ENCODE data around the gene GLRX.

The GLRX gene

DNA sequence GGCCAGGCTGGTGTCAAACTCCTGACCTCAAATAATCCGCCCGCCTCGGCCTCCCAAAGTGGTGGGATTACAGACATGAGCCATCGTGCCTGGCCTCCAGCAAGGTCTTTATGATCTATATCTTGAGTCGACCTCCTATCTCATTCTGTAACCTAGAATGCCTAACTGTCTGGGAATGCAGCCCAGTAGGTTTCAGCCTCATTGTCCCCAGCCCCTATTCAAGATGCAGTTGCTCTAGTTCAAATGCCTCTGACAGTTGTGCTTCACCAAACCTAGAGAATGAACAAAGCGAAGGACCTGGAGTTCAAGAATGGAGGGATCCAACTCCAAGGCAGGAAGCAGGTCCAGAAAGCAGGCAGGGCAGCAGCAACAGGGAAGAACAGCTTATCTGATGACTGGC lies 30.8 kb downstream of the GLRX start:
- Histone ChIP-seq H3K9me3 (ENCODE audit: control insufficient read depth, insufficient read depth, low read depth, low read length) (no peaks in the 10 kb centered on the region), H3K36me3 (ENCODE audit: control insufficient read depth, insufficient read depth, low read length) (no peaks in the 10 kb centered on the region; the same call in 1 of the 2 replicates), H3K4me3 (ENCODE audit: low read depth, low read length) (no peak overlapping the region), H3K27me3 (ENCODE audit: control insufficient read depth, insufficient read depth, low read length) (no peaks in the 10 kb centered on the region), H3K27ac (ENCODE audit: low read depth, low read length) (no peak overlapping the region; the same call in 1 of the 2 replicates), H3K4me1 (ENCODE audit: control insufficient read depth, insufficient read depth, low read length) (peaks cover 4% of the 10 kb centered on the region; the same call in 1 of the 2 replicates), H3K9ac (ENCODE audit: low read length) (no peak overlapping the region)

- Histone ChIP-seq H3K9ac (ENCODE audit: low read length) (no peak overlapping the region), H3K36me3 (ENCODE audit: control insufficient read depth, insufficient read depth, low read length) (peaks cover 2% of the 10 kb centered on the region; the same call in 1 of the 2 replicates), H3K27me3 (ENCODE audit: control insufficient read depth, insufficient read depth, low read length) (no peaks in the 10 kb centered on the region), H3K4me3 (ENCODE audit: low read depth, low read length) (no peak overlapping the region), H3K4me1 (ENCODE audit: control insufficient read depth, insufficient read depth, low read length) (no peaks in the 10 kb centered on the region; the same call in 1 of the 2 replicates), H3K9me3 (ENCODE audit: control insufficient read depth, insufficient read depth, low read depth, low read length) (no peaks in the 10 kb centered on the region), H3K27ac (ENCODE audit: low read depth, low read length) (no peak overlapping the region)
These were observed 34.0 kb downstream of the GLRX start for GRCh38 chr5:95788493-95788892.

DNA sequence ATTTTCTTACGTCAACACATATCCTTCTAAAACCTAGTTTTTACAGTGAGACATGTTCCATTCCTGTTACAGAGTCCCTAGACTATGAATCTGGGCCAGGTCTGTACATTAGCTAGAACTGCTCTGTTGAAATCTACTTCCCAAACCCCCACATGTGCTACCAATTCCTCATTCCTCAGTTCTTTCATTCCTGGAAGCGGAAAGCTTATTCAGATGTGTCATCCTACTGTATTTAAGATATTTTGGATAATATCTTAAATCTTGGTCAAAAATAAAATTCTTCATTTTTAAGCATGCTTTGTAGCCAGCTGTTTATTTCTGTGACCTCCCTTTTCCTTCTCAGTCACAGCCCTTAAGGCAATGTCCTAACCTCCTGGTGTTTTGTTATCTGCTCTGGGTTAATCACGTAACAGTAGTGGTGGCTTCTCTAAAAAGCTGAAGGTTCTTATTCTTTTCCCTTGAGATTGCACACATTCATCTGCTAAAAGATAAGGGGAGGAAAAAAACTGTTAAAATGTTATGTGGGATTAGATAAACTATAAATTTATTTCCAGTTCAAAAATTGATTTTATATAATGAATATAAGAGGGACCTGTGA lies 35.6 kb downstream of the GLRX start:
- Histone ChIP-seq H3K4me3 (ENCODE audit: low read depth, low read length) (no peak overlapping the region), H3K27me3 (ENCODE audit: control insufficient read depth, insufficient read depth, low read length) (no peaks in the 10 kb centered on the region), H3K9me3 (ENCODE audit: control insufficient read depth, insufficient read depth, low read depth, low read length) (no peaks in the 10 kb centered on the region), H3K9ac (ENCODE audit: low read length) (no peak overlapping the region), H3K27ac (ENCODE audit: low read depth, low read length) (no peak overlapping the region), H3K4me1 (ENCODE audit: control insufficient read depth, insufficient read depth, low read length) (no peaks in the 10 kb centered on the region; the same call in 1 of the 2 replicates), H3K36me3 (ENCODE audit: control insufficient read depth, insufficient read depth, low read length) (peaks cover 2% of the 10 kb centered on the region; the same call in 1 of the 2 replicates)

DNA sequence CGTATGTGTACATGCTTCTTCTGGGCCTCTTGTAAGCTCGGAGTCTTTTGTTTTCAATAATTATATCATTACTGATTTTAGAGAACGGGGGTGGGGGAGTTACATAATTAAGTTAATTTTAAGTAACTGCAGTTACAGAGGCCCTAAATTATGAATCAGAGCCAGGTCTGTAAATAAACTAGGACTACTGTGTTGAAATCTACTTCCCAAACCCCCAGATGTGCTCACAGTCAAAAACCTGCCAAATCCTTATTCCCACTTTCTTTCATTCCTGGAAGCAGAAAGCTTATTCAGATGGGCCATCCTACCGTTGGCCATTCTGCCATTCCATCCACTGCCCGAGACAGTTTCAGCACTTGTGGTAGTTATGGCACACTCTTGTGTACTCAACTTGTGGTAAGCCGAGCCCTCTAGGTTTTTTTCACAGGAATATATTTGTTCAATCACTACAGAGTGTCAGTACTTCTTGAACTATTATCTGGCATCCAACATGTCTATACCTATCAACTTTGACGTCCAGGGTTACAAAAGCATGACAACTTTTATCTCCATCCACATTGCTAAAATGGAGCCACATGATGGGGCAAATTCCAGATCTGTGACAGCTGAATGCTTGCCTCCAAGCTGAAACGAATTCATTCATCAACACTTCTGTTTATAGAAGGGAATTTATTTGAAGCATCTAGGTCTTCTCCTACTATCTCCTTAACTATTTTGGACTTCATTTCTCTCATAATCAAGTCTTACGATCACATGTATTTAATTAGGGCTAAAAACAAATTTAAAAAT lies 37.8 kb downstream of the GLRX start:
- Histone ChIP-seq H3K9ac (ENCODE audit: low read length) (no peak overlapping the region), H3K4me3 (ENCODE audit: low read depth, low read length) (no peak overlapping the region), H3K36me3 (ENCODE audit: control insufficient read depth, insufficient read depth, low read length) (peaks cover 2% of the 10 kb centered on the region; the same call in 1 of the 2 replicates), H3K27me3 (ENCODE audit: control insufficient read depth, insufficient read depth, low read length) (no peaks in the 10 kb centered on the region), H3K27ac (ENCODE audit: low read depth, low read length) (no peak overlapping the region), H3K4me1 (ENCODE audit: control insufficient read depth, insufficient read depth, low read length) (no peaks in the 10 kb centered on the region; the same call in 1 of the 2 replicates), H3K9me3 (ENCODE audit: control insufficient read depth, insufficient read depth, low read depth, low read length) (no peaks in the 10 kb centered on the region)

DNA sequence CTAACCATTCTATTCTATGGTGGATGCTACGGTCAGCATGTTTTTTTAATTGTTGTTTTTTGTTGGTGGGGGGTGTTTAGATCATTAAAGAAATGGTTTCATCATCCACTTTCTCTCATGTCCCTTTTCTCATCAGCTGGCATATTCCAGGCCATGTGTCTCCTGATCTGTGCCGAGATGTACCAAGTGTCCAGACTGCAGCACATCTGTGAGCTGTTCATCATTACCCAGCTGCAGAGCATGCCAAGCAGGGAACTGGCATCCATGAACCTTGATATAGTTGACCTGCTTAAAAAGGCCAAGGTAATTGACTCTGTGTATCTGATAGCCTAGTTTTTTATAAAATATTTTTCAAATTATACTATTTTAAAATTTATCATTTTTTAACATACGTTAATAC lies 38.9 kb downstream of the GLRX start:
- Histone ChIP-seq H3K4me3 (ENCODE audit: low read depth, low read length) (no peak overlapping the region), H3K9ac (ENCODE audit: low read length) (no peak overlapping the region), H3K27me3 (ENCODE audit: control insufficient read depth, insufficient read depth, low read length) (no peaks in the 10 kb centered on the region), H3K4me1 (ENCODE audit: control insufficient read depth, insufficient read depth, low read length) (peaks cover 3% of the 10 kb centered on the region; the same call in 1 of the 2 replicates), H3K36me3 (ENCODE audit: control insufficient read depth, insufficient read depth, low read length) (peaks cover 2% of the 10 kb centered on the region; the same call in 1 of the 2 replicates), H3K9me3 (ENCODE audit: control insufficient read depth, insufficient read depth, low read depth, low read length) (no peaks in the 10 kb centered on the region), H3K27ac (ENCODE audit: low read depth, low read length) (no peak overlapping the region)

GRCh38 chr5:95782181-95782580 lies 40.3 kb downstream of the GLRX start:
- H3K9me3 ChIP-seq (ENCODE audit: control insufficient read depth, insufficient read depth, low read depth, low read length), result no peaks in the 10 kb centered on the region
- peaks cover 2% of the 10 kb centered on the region; the same call in 1 of the 2 replicates for H3K36me3 ChIP-seq (ENCODE audit: control insufficient read depth, insufficient read depth, low read length)
- no peaks in the 10 kb centered on the region for H3K27me3 ChIP-seq (ENCODE audit: control insufficient read depth, insufficient read depth, low read length)
- no peak overlapping the region for H3K9ac ChIP-seq (ENCODE audit: low read length)
- H3K4me1 ChIP-seq (ENCODE audit: control insufficient read depth, insufficient read depth, low read length), result peaks cover 3% of the 10 kb centered on the region; the same call in 1 of the 2 replicates
- no peak overlapping the region for H3K27ac ChIP-seq (ENCODE audit: low read depth, low read length)
- H3K4me3 ChIP-seq (ENCODE audit: low read depth, low read length), result no peak overlapping the region

- Histone ChIP-seq H3K9ac (ENCODE audit: low read length) (no peak overlapping the region), H3K4me1 (ENCODE audit: control insufficient read depth, insufficient read depth, low read length) (peaks cover 3% of the 10 kb centered on the region; the same call in 1 of the 2 replicates), H3K27ac (ENCODE audit: low read depth, low read length) (no peak overlapping the region), H3K27me3 (ENCODE audit: control insufficient read depth, insufficient read depth, low read length) (no peaks in the 10 kb centered on the region), H3K9me3 (ENCODE audit: control insufficient read depth, insufficient read depth, low read depth, low read length) (no peaks in the 10 kb centered on the region), H3K4me3 (ENCODE audit: low read depth, low read length) (no peak overlapping the region), H3K36me3 (ENCODE audit: control insufficient read depth, insufficient read depth, low read length) (peaks cover 2% of the 10 kb centered on the region; the same call in 1 of the 2 replicates)
These were observed 41.4 kb downstream of the GLRX start for GRCh38 chr5:95781101-95781583.

GRCh38 chr5:95780597-95780996 lies 41.9 kb downstream of the GLRX start:
- Histone ChIP-seq H3K36me3 (ENCODE audit: control insufficient read depth, insufficient read depth, low read length) (peaks cover 2% of the 10 kb centered on the region; the same call in 1 of the 2 replicates), H3K27me3 (ENCODE audit: control insufficient read depth, insufficient read depth, low read length) (no peaks in the 10 kb centered on the region)

DNA sequence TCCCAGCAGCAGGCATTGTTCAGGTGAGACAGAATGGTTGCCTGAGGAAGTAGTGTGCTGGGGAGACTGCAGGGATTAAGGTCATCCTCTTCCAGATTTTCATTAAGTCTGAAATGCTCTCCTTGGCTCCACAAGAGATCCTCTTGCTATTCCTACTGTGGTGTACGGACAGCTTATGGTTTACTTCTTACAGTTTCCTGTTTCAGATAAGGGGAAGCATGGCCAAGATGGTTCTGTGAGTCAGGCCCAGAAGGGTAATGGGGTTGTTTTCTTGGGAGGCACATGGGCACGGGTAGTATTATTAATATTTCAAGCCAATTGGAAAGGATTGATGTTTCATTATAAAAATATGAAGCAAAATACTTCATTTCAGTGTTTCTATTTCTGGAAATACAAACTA lies 42.9 kb downstream of the GLRX start:
- H3K27ac ChIP-seq (ENCODE audit: low read depth, low read length), result no peak overlapping the region
- H3K4me3 ChIP-seq (ENCODE audit: low read depth, low read length), result no peak overlapping the region
- H3K9ac ChIP-seq (ENCODE audit: low read length), result no peak overlapping the region
- H3K36me3 ChIP-seq (ENCODE audit: control insufficient read depth, insufficient read depth, low read length), result peaks cover 2% of the 10 kb centered on the region; the same call in 1 of the 2 replicates
- H3K27me3 ChIP-seq (ENCODE audit: control insufficient read depth, insufficient read depth, low read length), result no peaks in the 10 kb centered on the region
- peaks cover 3% of the 10 kb centered on the region; the same call in 1 of the 2 replicates for H3K4me1 ChIP-seq (ENCODE audit: control insufficient read depth, insufficient read depth, low read length)
- H3K9me3 ChIP-seq (ENCODE audit: control insufficient read depth, insufficient read depth, low read depth, low read length), result no peaks in the 10 kb centered on the region

More at GRCh38 chr5:95780597-95780996, 41.9 kb downstream of the GLRX start:
- Histone ChIP-seq H3K9ac (ENCODE audit: low read length) (no peak overlapping the region), H3K4me3 (ENCODE audit: low read depth, low read length) (no peak overlapping the region), H3K4me1 (ENCODE audit: control insufficient read depth, insufficient read depth, low read length) (peaks cover 3% of the 10 kb centered on the region; the same call in 1 of the 2 replicates), H3K27ac (ENCODE audit: low read depth, low read length) (no peak overlapping the region), H3K9me3 (ENCODE audit: control insufficient read depth, insufficient read depth, low read depth, low read length) (no peaks in the 10 kb centered on the region)

- no peak overlapping the region for H3K9ac ChIP-seq (ENCODE audit: low read length)
- peaks cover 3% of the 10 kb centered on the region; the same call in 1 of the 2 replicates for H3K4me1 ChIP-seq (ENCODE audit: control insufficient read depth, insufficient read depth, low read length)
- no peaks in the 10 kb centered on the region for H3K9me3 ChIP-seq (ENCODE audit: control insufficient read depth, insufficient read depth, low read depth, low read length)
- H3K27ac ChIP-seq (ENCODE audit: low read depth, low read length), result no peak overlapping the region
- H3K27me3 ChIP-seq (ENCODE audit: control insufficient read depth, insufficient read depth, low read length), result no peaks in the 10 kb centered on the region
- no peak overlapping the region for H3K4me3 ChIP-seq (ENCODE audit: low read depth, low read length)
- no peaks in the 10 kb centered on the region for H3K36me3 ChIP-seq (ENCODE audit: control insufficient read depth, insufficient read depth, low read length)
These were observed 43.7 kb downstream of the GLRX start for GRCh38 chr5:95778713-95779436.
